Superior temporal gyrus (tissue), 1 donor: Measurements from ENCODE around the gene TMPO.
"Not testable (repeated sequence)": the region's sequence is repeated elsewhere in the genome, so short reads cannot be mapped to it uniquely, and the experiment has no call there.

Experiments used
- DNase-seq: peaks from one replicate; pipeline ENCODE4 v3.0.0-alpha.2; 2016; ENCODE audit errors: extremely low spot score

Gene TMPO

DNA sequence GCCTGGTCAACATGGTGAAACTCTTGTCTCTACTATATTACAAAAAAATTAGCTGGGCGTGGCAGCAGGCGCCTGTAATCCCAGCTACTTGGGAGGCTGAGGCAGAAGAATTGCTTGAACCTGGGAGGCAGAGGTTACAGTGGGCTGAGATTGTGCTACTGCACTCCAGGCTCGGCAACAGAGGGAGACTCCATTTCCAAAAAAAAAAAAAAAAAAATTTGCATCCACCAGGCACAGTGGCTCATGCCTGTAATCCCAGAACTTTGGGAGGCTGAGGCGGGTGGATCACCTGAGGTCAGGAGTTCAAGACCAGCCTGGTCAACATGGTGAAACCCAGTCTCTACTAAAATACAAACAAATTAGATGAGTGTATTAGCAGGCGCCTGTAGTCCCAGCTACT, 3.6 kb upstream of the TMPO start:
- not testable (repeated sequence) for DNase-seq

DNA sequence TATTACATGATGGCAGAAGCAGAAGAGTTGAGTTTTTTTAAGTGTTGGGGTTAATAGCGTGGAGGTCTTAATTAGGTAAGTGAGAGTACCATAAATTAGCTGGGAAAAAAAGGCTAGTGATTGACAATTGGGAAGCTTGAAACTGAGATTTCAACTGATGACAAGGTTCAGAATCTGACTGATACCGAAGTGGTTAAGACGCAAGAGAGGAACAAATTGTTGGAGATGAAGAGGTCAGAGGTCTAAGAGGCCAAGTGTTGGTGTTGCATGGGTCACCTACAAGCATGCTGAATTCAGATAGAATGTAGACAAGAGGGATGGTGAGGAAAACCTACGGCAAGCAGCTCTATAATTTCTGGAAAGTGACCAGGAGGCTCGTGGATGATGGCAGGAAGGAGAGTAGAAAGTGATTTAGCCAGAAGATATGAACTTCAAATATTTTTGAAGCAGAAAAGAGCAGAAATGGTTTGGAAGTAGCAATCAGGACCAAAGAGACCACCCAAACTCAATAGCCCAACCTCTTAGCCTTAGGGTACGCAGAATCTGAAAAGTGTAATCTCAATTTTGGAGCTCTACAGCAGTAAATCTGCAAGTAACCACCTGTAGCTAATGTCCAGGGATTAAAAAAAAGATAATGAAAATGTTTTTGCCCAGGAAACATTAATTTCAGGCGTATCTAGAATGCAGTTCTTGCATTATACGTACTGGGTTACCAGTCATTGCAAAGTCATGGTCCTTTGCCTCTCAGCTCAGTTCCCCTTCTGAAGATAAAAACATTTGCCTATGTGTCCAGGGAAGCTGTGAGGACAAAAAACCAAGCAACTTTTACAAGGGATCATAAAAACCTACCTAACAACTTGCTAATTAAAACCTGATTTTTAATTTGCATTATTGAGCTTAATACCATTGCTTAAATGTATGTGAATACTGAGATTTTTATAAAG, 1.7 kb upstream of the TMPO start:
- no peak for DNase-seq

GRCh38 chr12:98514982-98515286, 456 bp upstream of the TMPO start:
- peak; percentile 64 for DNase-seq

DNA sequence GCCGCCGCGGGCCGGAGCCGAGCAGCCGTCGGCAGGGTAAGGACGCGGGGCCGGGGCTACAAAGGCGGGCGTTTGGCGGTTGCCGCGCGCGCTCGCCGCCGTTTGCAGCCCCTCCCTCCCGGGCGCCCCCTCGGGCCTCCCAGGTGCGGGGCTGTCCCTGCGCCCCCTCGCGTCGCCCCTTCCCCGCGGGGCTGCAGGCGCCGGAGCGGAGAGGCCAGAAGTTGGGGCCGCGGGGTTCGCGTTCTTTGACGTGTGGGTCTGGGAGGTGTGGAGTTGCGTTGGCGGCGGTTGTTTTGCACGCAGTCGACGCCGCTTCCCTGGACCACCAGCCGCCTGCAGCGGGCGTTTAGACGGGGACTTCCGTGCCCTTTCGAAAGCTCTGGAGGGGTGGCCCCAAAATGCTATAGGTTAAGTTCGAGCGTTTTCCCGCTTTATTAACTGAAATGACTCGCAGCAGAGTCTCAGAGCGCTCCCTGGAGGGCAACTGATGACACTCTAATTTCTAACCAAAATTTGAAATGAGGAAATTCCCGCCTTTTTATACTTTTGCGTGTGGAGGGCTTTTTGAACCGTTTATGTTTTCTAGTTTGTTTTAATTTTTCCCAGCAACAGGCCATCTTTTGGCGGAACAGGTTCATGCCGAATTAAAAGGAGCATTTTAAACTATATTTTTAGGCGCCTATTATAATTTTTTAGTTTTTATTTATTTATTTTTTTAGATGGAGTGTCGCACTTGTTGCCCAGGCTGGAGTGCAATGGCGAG, 902 bp downstream of the TMPO start:
- peak; percentile 96 for DNase-seq

GRCh38 chr12:98519257-98519907, 4.0 kb downstream of the TMPO start:
- DNase-seq = no peak

- DNase-seq = no peak
These were observed 14.7 kb downstream of the TMPO start for GRCh38 chr12:98530068-98530467.

DNA sequence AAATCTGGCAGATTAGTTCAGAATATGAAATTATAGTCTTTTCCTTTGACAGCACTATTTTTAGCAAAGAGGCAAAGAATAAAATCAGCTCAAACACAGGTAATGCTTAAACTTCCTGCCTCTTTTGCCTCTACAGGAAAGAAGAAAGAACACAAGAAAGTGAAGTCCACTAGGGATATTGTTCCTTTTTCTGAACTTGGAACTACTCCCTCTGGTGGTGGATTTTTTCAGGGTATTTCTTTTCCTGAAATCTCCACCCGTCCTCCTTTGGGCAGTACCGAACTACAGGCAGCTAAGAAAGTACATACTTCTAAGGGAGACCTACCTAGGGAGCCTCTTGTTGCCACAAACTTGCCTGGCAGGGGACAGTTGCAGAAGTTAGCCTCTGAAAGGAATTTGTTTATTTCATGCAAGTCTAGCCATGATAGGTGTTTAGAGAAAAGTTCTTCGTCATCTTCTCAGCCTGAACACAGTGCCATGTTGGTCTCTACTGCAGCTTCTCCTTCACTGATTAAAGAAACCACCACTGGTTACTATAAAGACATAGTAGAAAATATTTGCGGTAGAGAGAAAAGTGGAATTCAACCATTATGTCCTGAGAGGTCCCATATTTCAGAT, 17.4 kb downstream of the TMPO start:
- DNase-seq = no peak

- DNase-seq = no peak
These were observed 18.4 kb downstream of the TMPO start for GRCh38 chr12:98533723-98534251.

GRCh38 chr12:98538031-98538430, 22.6 kb downstream of the TMPO start:
- no peak for DNase-seq

- DNase-seq = no peak
These were observed 28.3 kb downstream of the TMPO start for GRCh38 chr12:98543701-98544100.

DNA sequence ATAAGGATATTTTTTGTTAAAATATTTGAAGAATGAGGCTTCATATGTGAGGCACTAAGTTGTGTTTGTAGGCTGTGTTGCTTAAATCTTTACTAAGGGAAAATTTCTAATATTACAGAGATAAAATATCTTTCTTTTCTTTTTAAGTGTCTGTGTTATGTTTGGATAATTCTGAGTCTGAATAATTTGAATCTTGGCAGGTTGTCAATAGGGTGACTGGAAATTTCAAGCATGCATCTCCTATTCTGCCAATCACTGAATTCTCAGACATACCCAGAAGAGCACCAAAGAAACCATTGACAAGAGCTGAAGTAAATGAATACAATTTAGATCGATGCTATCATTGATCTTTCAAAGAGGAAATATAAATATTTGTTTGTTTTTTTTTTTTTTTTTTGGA, 29.4 kb downstream of the TMPO start:
- DNase-seq = no peak

GRCh38 chr12:98549371-98550110, 34.2 kb downstream of the TMPO start:
- DNase-seq = no peak

- no peak for DNase-seq
These were observed 36.4 kb downstream of the TMPO start for GRCh38 chr12:98551787-98552186.

DNA sequence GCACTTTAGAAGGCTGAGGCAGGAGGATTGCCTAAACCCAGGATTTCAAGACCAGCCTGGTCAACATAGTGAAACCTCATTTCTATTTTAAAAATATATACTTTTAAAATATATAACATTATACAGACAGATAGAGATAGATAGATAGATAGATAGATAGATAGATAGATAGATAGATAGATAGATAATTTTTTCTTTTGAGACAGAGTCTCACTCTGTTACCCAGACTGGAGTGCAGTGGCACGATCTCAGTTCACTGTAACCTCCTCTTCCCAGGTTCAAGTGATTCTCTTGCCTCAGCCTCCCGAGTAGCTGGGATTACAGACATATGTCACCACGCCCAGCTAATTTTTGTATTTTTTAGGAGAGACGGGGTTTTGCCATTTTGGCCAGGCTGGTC, 42.7 kb downstream of the TMPO start:
- not testable (repeated sequence) for DNase-seq

DNA sequence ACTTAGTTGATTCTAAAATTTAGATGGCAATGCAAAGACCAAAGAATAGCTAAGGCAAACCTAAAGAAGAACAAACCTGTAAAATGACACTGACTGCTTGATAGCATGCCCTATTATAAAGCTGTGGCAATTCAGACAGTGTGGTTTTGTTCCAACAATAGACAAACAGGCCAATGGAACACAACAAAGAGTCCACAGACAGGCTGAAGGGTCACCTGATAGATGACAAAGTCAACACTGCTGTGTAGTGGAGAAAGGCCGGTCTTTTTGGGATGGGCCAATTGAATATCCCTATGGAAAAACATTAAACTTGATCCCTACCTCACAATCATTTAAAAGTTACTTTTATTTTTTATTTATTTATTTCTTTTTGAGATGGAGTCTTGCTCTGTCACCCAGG, 44.3 kb downstream of the TMPO start:
- DNase-seq = peak; percentile 87

DNA sequence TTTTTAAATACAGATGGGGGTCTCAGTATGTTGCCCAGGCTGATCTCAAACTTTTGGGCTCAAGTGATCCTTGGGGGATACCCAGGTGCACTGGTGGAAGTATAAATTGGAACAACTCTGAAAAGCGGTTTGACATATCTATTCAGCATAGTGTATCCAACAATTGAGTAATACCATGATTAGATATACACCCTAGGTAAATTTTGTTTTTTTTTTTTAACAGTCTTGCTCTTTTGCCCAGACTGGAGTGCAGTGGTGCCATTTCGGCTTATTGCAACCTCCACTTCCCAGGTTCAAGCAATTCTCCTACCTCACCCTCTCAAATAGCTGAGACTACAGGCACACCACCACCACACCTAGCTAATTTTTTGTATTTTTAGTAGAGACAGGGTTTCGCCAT, 46.5 kb downstream of the TMPO start:
- DNase-seq = no peak

DNA sequence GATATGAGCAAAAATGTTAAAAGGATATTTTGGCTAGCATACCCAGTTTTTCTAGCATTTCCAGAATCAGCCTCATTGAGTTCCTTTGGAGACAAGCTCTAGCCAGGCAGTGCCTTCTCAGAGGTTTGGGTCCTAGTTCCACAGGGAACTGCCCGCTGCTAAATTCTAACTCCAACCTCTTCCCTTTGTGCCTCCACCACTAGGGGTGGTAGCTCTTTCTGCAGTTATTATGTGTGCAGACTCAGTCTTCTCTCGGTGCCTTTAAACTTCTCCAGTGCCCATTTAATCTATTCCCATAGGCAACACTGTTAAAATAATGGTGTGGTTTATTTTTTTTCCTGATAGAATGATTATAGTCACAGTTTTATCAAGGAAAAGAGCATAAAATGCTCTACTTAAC, 56.6 kb downstream of the TMPO start:
- DNase-seq = no peak

GRCh38 chr12:98574110-98574509, 58.7 kb downstream of the TMPO start:
- no peak for DNase-seq

- no peak for DNase-seq
These were observed 59.6 kb downstream of the TMPO start for GRCh38 chr12:98575013-98575412.

- not testable (repeated sequence) for DNase-seq
These were observed 61.4 kb downstream of the TMPO start for GRCh38 chr12:98576795-98577194.

DNA sequence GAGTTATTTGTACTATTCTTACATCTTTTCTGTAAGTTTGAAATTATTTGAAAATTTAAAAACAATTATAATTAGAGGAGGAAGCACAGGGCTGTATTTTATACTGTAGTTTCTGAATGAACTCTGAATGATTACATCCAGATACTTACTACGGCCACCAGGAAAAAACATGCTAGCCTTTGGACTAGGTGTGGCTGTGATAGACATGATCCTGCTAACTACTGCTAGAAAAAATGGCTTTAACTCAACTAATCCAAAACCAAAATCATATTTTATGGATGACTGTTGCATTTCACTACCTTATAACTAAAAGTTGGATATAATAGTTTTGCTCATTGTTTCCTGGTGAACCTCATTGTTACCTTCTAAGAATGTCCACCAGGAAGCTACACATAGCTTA, 63.0 kb downstream of the TMPO start:
- DNase-seq = no peak
